ENCODE data around the gene FBXO44.

FBXO44 gene

GRCh38 chr1:11691302-11691914, 36.7 kb downstream of the FBXO44 start, which contains the start of gene DRAXIN:
DRAXIN (plus strand) TSS chr1:11691710; CDS start chr1:11706259, 14,549 bp downstream.
- Histone ChIP-seq H3K36me3 (ENCODE audit: control insufficient read depth, low read length) (no peaks in the 10 kb centered on the region), H3K27me3 (ENCODE audit: control insufficient read depth, low read length) (peaks cover 55% of the 10 kb centered on the region), H3K4me2 (ENCODE audit: low read length) (no peak within 1 kb of the TSS), H3K4me1 (ENCODE audit: control insufficient read depth, low read length) (no peaks in the 10 kb centered on the region), H3F3A (ENCODE audit: control insufficient read depth, insufficient read depth) (0 out of 2 replicates have a peak, but pooled peaks cover 2% of the 10 kb centered on the region), H3K4me3 (ENCODE audit: low read length) (no peak within 1 kb of the TSS), H4K20me1 (ENCODE audit: control insufficient read depth, insufficient read depth, low read depth, low read length) (no peaks in the 10 kb centered on the region), H3K79me2 (ENCODE audit: control insufficient read depth, low read length) (no peaks in the 10 kb centered on the region), H3K27ac (ENCODE audit: low read depth, low read length) (no peak within 1 kb of the TSS), H3K9me3 (ENCODE audit: control insufficient read depth, insufficient read depth, low read length) (no peaks in the 10 kb centered on the region), H3K9me2 (replicated peaks; ENCODE audit: control insufficient read depth, low read length) (no peaks in the 10 kb centered on the region)
- TF ChIP-seq, protein P1, sequence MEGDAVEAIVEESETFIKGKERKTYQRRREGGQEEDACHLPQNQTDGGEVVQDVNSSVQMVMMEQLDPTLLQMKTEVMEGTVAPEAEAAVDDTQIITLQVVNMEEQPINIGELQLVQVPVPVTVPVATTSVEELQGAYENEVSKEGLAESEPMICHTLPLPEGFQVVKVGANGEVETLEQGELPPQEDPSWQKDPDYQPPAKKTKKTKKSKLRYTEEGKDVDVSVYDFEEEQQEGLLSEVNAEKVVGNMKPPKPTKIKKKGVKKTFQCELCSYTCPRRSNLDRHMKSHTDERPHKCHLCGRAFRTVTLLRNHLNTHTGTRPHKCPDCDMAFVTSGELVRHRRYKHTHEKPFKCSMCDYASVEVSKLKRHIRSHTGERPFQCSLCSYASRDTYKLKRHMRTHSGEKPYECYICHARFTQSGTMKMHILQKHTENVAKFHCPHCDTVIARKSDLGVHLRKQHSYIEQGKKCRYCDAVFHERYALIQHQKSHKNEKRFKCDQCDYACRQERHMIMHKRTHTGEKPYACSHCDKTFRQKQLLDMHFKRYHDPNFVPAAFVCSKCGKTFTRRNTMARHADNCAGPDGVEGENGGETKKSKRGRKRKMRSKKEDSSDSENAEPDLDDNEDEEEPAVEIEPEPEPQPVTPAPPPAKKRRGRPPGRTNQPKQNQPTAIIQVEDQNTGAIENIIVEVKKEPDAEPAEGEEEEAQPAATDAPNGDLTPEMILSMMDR (IDR thresholded peaks at IDR 0.05; ENCODE audit: low read depth, low read length, poor library complexity, severe bottlenecking), result no peak
- no peak for TF ChIP-seq EZH2phosphoT487 (IDR thresholded peaks at IDR 0.05; ENCODE audit: borderline replicate concordance, low read length)

GRCh38 chr1:11691928-11692711, 37.4 kb downstream of the FBXO44 start:
- Histone ChIP-seq H3K4me1 (ENCODE audit: control insufficient read depth, low read length) (no peaks in the 10 kb centered on the region), H3K9me2 (replicated peaks; ENCODE audit: control insufficient read depth, low read length) (no peaks in the 10 kb centered on the region), H3K79me2 (ENCODE audit: control insufficient read depth, low read length) (no peaks in the 10 kb centered on the region), H3K4me3 (ENCODE audit: low read length) (no peak overlapping the region), H3K27ac (ENCODE audit: low read depth, low read length) (no peak overlapping the region), H3K36me3 (ENCODE audit: control insufficient read depth, low read length) (no peaks in the 10 kb centered on the region), H3K4me2 (ENCODE audit: low read length) (no peak overlapping the region), H3F3A (ENCODE audit: control insufficient read depth, insufficient read depth) (0 out of 2 replicates have a peak, but pooled peaks cover 2% of the 10 kb centered on the region), H3K27me3 (ENCODE audit: control insufficient read depth, low read length) (peaks cover 55% of the 10 kb centered on the region), H3K9me3 (ENCODE audit: control insufficient read depth, insufficient read depth, low read length) (no peaks in the 10 kb centered on the region), H4K20me1 (ENCODE audit: control insufficient read depth, insufficient read depth, low read depth, low read length) (no peaks in the 10 kb centered on the region)
- no peak for TF ChIP-seq EZH2phosphoT487 (IDR thresholded peaks at IDR 0.05; ENCODE audit: borderline replicate concordance, low read length)
- TF ChIP-seq, protein P1 (IDR thresholded peaks at IDR 0.05; ENCODE audit: low read depth, low read length, poor library complexity, severe bottlenecking), result no peak

- Histone ChIP-seq H3K27ac (ENCODE audit: low read depth, low read length) (no peak overlapping the region), H4K20me1 (ENCODE audit: control insufficient read depth, insufficient read depth, low read depth, low read length) (no peaks in the 10 kb centered on the region), H3K4me1 (ENCODE audit: control insufficient read depth, low read length) (no peaks in the 10 kb centered on the region), H3K9me3 (ENCODE audit: control insufficient read depth, insufficient read depth, low read length) (no peaks in the 10 kb centered on the region), H3K27me3 (ENCODE audit: control insufficient read depth, low read length) (peaks cover 55% of the 10 kb centered on the region), H3K4me2 (ENCODE audit: low read length) (no peak overlapping the region), H3K4me3 (ENCODE audit: low read length) (no peak overlapping the region), H3K79me2 (ENCODE audit: control insufficient read depth, low read length) (no peaks in the 10 kb centered on the region), H3K9me2 (replicated peaks; ENCODE audit: control insufficient read depth, low read length) (no peaks in the 10 kb centered on the region), H3F3A (ENCODE audit: control insufficient read depth, insufficient read depth) (0 out of 2 replicates have a peak, but pooled peaks cover 2% of the 10 kb centered on the region), H3K36me3 (ENCODE audit: control insufficient read depth, low read length) (no peaks in the 10 kb centered on the region)
- TF ChIP-seq EZH2phosphoT487 (IDR thresholded peaks at IDR 0.05; ENCODE audit: borderline replicate concordance, low read length), result no peak
- TF ChIP-seq, protein P1 (IDR thresholded peaks at IDR 0.05; ENCODE audit: low read depth, low read length, poor library complexity, severe bottlenecking), result no peak
Observed at GRCh38 chr1:11693024-11693590, 38.4 kb downstream of the FBXO44 start.

Measured in DOHH2 (cell line).